Stimulated activated CD4-positive, alpha-beta T cell treated with anti-CD3 and anti-CD28 coated beads, Interleukin-2, amount 100 ng/mL, for 48 hours (primary cell): ENCODE results near the gene SPON1.

Experiments used
- DNase-seq, 2 donors: peaks; one replicate each; pipeline ENCODE4 v3.0.0-alpha.2; 2020

SPON1 gene

DNA sequence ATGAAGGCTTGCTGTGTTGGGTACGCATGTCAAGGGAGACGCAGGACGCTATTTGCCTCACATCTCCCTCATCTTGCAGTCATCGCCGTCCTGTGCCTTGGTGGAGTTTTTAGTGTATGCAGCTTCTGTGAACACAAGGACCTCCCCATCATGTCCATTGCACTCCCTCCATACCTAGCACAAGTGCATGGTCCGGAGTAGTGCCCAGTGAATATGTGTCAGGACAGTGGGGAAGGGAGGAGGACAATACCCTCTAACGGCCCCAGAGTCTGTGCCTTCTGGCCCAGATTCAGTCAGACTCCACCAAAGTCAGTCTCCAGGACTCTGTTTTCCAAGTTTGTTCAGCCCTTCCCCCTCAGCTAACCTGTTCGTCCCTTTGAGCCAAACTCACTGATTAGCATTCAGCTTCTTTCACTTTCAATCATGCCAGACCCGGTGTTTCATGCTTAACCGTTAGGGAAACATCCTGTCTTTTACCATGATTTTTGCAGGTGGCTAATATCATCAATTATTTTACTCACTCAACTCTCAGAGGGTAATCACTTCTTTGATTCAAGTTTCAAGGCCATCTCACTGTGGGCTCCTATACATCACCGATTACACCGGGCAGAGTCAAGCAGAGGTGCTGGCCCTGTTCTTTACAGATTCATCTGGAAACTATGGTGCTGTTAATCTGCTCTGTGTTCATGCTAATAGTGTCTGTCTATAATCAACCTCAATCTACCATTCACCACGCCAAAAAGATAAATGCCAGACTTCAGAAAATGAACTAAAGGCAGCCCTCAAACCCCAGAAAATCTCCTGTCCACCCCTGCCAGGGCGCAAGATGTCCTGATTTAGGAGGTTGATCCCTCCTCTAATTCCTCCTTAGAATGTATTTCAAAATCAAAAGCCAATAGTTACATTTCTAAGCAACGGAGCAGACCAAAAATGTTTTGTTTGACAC is 240.0 kb downstream of the SPON1 start:
- no peak for DNase-seq

DNA sequence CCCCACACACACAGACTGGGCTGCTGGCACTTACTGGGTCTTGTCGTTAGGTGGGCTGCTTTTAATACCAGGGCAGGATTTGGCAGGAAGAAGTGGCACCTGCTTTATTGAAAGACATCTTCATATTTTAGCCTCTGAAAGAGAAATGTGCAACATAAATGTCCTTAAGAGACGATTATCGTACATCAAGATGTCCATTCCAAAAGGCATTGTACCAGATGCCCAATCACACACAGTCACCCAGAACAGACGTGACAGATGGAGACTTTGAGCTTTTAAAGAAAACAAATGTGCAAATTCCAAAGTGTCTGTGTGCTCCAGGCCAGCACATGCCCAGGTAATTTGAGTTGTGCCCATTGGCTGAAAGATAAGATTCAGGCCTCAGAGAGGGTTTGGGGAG is 240.8 kb downstream of the SPON1 start:
- no peak for DNase-seq

DNA sequence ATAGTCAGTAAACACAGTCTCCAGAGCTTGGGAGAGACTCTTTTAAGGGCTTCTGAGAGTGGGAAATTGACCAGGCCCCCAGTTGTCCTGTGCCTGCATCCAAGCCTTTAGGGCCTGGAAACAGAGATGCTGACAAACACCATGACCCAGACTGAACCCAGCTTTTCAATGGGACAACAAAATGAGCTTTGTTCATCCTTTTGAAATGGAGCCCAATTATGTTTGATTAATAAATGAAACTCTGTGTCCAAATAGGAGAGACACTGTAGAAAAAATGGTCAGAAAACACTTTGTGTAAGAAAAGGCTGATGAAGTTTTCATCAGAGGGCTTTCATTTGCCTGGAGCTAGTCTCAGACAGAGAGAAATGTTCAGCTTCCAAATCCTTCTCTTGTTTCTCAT is 250.5 kb downstream of the SPON1 start:
- DNase-seq, result no peak

DNA sequence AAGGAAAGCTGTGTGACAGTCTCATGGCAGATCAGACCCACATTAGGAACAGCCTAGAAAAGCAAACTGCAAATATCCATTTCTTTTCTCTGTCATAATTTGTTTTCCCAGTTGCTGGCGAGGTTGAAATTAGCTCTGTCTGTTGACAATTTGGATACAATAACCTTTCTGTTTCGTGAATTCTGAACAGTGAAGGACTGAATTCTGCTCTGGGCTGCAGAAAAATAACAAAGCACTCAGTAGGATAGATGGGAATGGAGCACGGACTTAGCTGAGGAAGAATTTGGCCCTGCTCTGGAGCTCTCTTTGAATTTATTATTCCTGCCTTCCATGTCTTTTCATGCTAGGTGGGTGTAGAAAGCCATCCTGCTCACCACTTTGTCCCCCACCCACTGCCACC is 256.2 kb downstream of the SPON1 start:
- no peak for DNase-seq

DNA sequence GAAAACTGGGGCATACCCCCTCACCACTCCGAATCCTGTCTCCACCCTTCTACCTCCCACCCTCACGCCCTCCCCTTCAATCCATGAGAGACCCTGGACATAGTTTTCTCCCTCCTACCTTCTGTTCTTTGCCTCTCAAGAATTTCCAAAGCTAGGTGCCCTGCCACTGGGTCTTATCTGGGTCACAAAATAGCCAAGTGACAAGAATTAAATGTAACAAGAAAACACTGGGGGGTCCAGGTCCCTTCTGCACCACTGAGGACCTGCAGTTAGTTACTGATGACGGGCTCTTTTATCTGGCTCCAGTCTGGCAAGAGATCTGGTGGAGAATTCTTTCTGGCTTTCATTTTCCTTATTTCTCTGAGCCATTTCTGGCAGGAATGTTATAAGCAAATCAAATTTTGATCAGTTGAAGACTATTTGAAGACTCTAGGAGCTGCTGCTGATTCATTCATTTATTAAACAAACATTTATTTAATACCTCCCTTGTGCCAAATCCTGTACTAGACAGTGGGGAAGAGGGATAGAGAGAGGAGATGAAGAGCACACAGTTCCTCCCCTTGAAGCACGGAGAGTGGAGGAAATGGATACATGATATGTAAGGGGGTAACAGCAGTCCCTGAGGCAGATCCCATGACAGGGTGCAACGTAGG is 261.2 kb downstream of the SPON1 start:
- DNase-seq, result no peak

DNA sequence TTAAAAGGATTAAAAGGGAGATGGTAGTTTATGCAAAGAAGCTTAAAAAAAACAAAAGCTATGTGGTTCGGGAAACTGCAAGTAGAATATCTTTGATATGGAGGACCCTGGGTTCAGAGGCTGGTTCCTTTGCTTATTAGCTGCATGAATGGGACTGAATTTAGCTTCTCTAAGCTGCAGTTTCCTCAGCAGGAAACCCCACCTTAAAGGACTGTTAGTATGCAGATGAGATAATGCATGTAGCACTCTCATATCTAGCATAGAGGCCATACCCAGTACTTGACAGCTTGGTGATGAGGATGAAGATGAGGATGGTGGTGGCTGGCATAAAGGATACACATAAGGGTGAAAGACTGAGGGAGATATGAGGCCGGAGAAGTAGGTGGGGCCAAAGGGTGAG is 261.9 kb downstream of the SPON1 start:
- no peak for DNase-seq

DNA sequence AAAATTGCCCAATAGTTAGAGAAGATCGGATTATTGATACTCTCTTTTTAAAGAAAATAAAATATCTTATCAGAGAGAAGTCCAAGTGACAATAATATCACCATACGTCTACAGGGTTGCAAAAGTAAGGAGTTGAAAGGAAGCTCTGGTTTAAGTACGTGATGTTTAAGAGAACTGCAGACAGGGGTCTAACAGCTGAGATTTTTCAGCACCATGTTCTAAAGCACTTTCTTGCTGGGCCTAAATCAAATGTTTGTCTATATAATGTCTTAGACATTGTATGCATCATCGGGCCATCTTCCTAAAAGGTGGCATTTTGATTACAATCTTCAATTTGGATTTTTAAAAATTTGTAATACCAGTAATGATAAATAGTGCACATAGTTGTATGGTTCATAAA is 263.1 kb downstream of the SPON1 start:
- DNase-seq, result no peak

DNA sequence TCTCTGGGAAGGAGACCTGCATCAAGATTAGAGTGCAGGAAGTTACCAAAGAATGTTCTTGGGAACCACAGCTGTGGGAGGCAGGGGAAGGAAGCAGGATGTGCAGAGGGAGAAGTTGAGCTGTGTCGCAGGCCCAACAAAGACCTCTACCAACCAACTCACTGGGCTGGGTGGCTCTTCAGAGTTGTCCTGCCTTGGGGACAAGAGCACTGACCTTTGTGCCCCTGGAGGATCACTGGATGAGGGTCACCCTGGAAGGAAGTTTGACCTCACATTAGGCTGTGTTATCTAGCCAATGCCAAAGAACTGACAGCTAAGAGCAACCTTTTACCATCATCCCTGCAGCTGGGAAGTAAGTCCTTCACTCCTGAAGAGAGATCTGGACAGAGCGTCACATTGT is 265.8 kb downstream of the SPON1 start:
- DNase-seq, result no peak

DNA sequence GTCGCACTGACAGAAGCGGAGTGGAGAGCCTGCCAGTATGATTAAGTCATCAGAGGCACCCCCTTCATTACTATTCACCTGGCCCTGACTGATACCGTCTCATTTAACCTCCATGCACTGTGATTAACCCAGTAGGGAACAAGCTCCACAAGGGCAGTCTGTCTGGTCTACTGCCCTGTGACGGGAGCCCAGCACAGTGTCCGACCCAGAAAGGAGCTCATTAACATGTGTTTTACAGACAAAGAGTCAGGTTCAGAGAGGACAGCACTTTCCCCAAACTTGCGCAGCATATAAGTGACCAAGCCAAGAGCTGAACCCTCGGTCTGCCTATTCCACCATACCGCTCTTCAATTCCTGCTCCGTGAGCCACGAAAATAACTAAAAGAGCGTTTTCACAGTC is 266.9 kb downstream of the SPON1 start:
- DNase-seq, result no peak

DNA sequence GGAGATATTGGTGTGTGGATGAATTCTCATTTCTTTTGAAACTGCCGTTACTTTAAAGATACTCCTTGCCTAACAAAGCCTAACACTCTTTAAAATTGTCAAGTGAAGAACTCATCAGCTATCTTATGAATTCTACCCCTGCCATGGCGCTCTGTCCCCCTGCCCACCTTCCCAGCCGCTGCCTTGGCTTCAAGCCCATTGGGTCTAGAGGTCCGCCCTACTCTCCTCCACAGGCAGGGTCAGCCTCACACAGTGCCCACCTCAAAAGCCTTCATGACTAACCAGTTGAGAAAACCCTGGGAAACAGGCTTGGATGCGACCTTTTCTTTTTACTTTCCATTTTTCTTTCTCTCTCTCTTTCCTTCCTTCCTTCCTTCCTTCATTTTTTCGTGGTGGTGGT is 267.9 kb downstream of the SPON1 start:
- DNase-seq, result no peak

DNA sequence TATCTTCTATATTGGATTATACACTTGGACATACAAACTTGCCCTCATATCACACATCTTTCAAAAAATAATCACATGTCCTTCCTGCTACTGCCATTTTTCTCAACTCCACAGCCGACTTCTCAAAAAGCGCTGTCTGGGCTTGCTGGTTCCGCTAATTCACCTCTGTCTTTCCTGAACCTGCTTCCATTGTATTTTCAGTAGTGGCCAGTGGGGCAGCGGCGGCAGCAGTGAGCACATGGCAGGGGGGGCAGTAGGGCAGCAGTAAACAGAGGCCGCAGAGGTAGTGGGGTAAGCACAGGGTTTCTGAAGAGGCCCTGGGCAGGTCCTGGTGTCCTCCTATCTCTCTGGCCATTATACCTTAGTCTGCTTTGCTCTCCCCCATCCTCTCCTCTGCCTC is 270.1 kb downstream of the SPON1 start:
- DNase-seq, result no peak

DNA sequence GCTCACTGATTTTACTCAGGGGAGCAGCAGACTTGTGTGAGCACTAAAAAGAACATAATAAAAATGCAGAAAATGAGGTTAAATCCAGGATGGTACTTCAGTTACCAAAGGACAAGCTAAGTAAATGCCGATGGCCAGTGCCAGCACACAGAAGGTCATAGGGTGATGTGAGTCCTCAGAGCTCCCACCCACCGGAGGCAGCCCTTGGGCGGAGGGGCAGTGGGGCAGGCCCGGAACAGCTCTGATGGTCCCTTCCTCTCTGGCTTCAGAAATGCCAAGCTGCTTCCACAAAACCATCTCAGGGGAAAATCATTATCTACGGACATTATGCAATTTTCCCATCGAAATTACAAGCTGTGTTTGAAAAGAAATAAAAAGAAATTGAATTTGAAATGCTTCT is 271.9 kb downstream of the SPON1 start:
- DNase-seq, result no peak

DNA sequence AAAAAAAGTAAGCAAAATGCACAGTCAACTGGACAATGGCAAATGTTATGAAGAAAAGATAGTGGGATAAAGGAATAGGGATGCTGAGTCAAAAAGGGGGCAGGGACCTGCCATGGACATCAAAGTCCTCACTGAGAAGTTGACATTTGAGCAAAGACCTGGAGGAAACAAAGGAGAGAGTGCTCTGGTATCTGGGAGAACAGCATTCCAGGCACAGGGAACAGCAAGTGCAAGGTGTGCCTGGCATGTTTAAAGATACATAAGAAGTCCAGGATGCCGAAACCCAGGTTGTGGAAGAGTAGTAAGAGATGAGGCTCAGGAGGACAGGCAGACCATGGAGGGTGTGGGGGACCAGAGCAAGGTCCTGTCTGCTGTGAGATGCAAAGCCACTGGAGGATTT is 273.2 kb downstream of the SPON1 start:
- DNase-seq, result no peak

DNA sequence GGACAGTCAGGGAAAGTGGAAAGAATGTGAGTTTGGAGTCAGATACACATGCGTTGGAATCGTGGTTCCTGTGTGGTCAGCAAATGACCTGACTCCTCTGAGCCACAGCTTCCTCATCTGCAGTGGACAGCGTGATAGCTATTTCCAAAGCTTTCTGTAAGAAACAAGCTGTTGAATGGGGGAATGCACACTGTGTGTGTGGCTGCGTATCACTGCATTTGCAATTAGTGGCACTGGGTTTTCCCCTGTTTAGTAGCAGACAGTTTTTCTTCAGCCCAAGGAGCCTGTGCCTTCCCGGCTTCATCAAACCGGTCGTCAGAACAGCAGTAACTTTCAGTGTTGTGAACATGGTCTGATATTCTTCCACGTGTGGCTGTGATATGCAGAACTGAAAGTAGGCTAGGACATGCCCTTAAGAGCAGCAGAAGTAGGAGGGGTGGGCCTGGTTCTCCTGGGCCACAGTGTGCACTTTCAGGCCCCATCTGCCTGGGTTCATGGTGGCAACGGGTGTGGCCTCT is 275.0 kb downstream of the SPON1 start:
- no peak for DNase-seq

DNA sequence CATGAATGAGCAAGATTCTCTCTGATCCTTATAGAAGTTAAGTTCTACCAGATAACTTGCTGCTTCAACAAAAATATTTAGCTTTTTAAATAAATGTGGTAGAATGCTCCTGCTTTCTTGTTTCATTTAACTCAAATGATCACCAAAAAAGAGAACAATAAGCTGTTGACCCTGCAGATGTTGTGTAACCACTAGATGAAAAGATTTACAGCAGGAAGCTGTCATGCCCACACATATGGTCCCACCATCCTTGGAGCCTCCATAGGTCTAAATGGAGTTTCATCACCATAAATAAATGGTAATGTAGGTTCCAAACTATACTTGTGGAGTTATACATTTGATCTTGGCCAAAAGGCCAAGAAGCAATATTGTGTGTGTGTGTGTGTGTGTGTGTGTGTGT is 277.7 kb downstream of the SPON1 start:
- DNase-seq, result no peak

DNA sequence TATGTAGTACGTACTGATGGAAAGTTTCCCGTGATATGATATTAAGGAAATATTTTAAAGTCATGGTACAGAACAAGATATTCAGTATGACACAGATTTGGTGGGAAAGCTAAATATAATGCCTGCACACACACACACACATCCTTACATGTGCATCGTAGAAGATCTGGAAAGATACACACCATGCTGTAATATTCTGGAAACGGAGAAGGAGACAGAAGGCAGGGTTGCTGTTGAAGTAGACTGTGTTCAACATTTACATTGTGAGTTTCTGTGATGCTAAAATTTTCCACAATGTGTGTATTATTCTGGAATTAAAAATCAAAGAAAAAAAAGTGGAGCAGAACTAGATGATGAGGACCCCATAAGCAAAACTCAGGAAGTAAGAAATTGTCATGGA is 278.4 kb downstream of the SPON1 start:
- DNase-seq, result no peak

DNA sequence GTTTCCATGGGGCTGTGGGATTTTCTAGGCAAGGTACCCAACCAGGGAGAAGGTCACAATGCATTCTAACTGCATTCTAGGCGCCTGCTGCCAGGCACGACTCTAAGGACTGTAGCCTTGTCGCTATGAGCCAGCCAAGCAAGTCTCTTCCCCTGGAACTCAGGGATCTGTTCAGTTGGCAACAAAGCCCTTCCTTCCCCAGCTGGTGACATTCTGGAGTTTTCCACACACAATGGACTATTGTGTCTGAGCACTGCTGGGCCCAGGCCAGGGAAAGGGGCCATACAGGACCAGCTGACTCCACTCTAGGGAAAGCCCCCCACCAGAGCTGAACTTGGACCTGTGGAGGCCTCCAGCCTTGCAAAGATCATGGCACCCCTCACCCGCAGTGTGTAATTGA is 279.7 kb downstream of the SPON1 start:
- DNase-seq, result no peak

DNA sequence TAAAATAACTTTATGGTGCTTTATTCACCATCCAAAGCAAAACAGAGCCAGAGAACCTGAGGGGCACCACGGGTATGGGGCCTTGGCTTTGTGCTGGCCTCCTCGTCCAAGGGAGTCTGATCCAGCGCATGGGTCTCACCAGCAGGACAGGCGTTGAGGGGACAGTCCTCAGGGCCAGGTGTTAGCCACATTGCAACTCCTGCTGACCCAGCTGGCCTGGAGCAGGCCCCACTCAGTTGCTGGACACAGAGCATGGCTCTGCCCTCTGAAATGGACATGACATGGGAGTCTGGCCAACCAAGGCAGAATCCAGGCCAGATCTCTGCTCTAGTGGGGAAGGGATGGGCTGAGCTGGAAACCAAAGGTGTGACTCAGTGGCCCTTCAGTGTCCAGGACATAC is 280.2 kb downstream of the SPON1 start:
- no peak for DNase-seq

DNA sequence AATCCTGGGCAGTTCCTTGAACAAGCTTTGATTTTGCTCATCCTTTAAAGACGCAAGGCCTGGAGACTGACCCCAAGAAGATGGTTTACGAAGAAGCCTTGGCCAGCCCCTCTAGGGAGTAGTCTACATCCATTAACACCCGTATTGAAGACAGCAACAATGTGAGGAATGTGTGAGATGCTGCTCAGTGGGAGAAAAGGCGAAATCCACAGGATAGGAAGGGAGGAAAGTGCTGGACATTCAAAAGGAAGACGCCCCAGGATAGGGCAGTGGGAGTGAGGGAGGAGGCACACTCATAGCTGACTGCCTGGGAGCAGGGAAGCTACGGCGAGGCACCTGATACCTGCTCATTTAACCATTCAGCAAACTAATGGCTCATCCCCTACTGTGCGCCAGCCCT is 282.4 kb downstream of the SPON1 start:
- no peak for DNase-seq

DNA sequence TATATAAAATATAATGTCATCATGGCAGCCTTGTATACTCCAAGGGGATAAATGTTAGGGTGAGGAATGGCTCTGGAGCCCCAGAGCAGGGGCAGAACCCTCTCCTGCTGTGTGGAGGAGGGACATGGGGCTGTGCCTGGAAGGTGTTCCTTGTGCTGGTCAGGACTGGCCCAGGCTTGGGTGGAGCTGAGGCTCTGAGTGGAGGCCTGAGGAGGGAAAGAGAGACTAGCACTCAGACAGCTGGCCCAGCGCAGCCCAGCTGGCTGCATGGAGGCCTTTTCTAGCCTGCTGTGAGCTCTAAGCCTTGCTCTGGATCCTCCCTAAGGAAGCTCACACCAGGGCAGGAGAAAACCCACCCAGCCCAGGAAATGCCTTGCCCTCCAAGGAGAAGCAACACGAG is 282.9 kb downstream of the SPON1 start:
- no peak for DNase-seq

DNA sequence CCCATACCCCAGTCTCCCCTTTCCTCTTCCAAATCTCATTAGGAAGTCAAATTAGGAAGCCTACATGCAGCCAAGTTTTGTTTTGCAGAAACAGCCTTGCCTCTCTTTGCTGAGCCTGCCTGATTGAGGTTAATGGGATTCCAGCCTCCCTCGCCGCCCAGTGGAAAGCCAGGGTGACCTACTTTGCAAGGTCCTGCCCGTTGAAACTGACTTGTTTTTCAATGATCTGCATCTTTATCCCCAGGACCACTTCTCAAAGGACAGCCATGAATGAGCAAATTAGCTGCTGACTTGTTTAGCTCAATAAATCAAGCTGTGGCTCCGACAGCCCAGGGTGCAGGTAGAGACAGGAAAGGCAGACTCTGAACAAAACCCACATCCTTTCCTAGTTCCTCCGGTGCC is 286.1 kb downstream of the SPON1 start:
- no peak for DNase-seq

DNA sequence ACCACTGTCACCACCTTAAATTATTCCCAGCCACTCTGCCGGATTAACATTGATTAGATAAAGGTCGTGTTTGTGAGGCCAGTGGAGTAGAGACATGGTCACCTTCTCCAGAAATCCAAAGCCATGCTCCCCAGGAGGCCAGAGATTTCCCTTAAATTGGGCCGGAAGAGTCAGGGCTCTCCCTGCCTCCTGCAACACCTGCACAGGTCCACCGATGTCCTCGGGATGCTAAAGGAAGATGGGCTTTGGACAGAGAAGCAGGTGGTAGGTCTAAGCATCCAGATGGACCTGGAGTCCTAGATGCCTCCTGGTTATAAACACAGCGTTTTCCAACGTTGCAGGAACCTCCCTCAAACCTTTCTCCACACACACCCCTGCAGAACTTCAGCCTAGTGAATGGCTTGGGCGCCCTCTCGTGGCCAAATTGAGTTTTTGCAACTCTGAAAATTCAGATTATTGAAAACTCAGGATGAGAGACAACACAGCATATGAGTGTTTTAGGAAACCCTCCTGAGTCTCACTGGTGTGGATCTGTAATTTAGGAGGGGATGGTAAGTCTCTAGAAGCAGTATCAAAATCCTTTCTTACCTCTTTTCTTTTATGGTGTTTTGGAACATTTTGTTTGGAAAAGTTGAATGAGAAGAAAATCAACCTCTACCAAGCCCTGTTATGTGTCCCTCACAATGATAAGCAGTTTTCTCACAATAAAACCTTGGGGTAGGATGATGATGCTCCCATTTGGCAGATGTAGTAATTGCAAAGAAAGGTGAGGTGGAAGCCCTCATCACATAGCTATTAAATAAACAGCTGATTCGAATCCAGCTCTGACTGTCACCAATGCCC is 286.8 kb downstream of the SPON1 start:
- DNase-seq, result peak; percentile 60 to 67

DNA sequence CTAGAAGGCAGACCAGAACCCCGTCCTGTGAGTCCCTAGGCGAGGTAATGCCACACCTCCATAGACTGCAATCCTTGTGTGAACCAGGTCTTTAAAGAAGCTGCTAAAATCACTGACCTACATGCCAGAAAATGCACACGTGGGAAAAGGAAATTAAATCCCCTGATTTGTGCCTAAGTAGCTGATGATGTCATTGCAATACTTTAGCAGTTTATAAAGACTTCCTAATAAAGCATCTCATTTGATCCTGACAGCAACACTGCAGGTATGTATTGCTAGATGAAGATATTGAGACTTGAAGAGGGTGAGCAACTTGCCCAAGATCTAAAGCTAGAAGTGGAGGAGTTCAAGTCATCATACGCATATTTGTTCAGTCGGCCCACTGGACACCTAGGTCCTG is 289.2 kb downstream of the SPON1 start:
- no peak for DNase-seq
